Fibroblast of mammary gland (primary cell): ENCODE measurements around the gene TMC4.
A peak's percentile ranks its signal among the peaks of the same experiment; 100 is the strongest.

Experiments
- DNase-seq: peaks from one replicate; pipeline ENCODE4 v3.0.0-alpha.2; 2010; ENCODE audit warnings: low read depth
- H3K4me3 ChIP-seq: 2 replicates; pipeline ENCODE4 v1.5.1; 2011; ENCODE audit warnings: low read depth, mild to moderate bottlenecking, low read length, moderate library complexity; ENCODE audit not compliant: control insufficient read depth
- TF ChIP-seq, protein P1 (sequence below): conservative IDR thresholded peaks from 2 replicates; pipeline ENCODE4 v1.5.1; 2011; ENCODE audit warnings: low read depth, low read length, inconsistent platforms; ENCODE audit not compliant: control insufficient read depth, insufficient read depth

TMC4 gene

DNA sequence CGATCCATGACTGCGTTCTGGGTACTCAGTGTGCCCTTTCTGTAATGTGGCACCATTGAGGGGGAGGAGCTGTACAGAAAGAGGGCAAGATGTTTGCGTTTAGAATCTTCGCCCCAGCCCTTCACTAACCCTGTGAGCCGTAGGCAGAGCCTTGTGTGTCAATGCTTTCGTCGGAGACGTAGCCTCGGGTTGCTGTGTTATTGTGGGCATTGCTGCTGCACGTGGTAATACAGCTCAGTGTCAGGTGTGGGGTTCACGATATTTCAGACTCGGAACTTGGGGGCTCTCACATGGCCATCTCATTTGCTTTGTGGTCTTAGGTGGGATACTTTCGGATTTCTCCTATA is 33.8 kb upstream of the TMC4 start:
- H3K4me3 ChIP-seq: no peak overlapping the region
- TF ChIP-seq, protein P1, sequence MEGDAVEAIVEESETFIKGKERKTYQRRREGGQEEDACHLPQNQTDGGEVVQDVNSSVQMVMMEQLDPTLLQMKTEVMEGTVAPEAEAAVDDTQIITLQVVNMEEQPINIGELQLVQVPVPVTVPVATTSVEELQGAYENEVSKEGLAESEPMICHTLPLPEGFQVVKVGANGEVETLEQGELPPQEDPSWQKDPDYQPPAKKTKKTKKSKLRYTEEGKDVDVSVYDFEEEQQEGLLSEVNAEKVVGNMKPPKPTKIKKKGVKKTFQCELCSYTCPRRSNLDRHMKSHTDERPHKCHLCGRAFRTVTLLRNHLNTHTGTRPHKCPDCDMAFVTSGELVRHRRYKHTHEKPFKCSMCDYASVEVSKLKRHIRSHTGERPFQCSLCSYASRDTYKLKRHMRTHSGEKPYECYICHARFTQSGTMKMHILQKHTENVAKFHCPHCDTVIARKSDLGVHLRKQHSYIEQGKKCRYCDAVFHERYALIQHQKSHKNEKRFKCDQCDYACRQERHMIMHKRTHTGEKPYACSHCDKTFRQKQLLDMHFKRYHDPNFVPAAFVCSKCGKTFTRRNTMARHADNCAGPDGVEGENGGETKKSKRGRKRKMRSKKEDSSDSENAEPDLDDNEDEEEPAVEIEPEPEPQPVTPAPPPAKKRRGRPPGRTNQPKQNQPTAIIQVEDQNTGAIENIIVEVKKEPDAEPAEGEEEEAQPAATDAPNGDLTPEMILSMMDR: no peak
- no peak for DNase-seq

DNA sequence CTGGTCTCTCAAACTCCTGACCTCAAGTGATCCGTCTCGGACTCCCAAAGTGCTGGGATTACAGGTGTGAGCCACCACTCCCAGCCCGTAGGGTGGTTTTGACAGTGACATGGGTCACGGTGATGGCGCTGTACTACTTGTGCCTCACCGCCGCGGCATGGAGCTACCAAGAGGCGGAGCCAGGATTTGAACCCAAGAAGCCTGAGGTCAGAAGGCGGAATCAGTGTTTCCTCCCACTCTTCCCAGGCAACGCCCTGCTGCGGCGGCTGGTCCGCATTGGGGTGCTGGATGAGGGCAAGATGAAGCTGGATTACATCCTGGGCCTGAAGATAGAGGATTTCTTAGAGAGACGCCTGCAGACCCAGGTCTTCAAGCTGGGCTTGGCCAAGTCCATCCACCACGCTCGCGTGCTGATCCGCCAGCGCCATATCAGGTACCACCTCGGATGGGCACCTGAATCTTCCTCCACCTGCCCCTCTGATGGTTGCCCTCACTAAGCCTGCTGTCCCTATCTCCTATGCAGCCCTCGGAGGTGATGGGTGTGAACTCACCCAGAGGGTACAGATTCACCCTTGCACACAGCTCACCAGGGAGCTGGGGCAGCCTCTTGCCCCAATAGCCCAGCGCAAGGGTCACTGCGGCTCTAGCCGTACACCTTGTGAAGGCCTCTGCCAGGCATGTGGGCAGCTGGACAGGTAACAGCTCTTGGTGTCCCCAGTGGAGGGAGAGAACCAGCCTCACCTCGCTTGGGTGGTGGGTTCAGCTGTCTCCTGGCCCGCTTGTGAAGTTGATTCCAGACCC is 33.3 kb upstream of the TMC4 start:
- H3K4me3 ChIP-seq: no peak overlapping the region
- TF ChIP-seq, protein P1: no peak
- no peak for DNase-seq

DNA sequence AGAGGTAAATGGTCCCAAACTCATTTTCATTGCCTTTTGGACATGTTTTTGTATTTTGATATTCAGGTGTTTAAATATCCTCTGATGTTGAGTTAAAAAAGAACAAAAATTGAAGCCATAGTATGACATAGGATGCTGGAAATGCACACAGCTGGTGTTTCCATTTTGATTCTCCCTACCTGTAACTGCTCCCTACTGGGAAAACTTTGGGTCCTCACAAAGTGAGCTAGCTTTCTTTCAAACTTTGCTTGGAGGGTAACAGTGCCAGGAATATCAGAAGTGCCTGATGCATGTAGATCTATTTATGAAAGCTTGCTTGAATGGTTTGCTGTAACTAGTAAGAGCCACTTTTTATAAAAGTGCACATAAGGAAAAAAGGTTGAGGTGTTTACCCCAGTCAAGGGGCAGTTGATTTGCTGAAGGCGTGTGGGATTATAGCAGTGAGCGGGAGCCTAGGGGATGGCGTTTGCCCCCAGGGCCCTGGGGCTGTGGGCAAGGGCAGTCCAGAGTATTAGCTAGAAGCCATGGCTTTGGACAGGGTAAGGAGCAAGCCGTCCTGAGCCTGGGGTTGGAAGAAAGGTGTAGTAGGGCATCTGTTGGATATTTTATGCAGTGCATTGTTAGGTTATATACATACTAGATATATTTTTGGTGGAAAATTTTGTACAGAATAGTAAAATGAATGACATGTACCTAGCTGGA is 32.0 kb upstream of the TMC4 start:
- TF ChIP-seq, protein P1: no peak
- no peak for DNase-seq
- H3K4me3 ChIP-seq: no peak overlapping the region

DNA sequence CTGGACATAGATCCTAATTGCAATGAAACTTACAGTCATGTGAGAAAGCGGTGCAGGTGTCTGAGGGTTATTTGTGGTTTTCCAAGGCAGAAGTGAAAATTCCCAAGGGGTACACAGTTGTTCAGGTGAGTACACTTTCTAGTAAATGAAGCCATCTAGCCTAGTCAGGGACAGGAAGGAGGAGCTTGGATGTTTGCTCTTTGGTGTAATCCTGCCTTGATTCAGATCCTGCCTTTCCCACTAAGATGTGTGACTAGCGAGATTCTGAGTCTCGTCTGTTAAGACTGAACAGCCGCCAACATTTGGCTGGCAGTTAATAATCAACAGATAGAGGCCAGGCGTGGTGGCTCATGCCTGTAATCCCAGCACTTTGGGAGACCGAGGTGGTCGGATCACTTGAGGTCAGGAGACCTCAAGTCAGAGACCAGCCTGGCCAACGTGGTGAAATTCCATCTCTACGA is 30.2 kb upstream of the TMC4 start:
- DNase-seq: peak; percentile 65
- peak overlapping the region; percentile 97 for H3K4me3 ChIP-seq
- TF ChIP-seq, protein P1: no peak

DNA sequence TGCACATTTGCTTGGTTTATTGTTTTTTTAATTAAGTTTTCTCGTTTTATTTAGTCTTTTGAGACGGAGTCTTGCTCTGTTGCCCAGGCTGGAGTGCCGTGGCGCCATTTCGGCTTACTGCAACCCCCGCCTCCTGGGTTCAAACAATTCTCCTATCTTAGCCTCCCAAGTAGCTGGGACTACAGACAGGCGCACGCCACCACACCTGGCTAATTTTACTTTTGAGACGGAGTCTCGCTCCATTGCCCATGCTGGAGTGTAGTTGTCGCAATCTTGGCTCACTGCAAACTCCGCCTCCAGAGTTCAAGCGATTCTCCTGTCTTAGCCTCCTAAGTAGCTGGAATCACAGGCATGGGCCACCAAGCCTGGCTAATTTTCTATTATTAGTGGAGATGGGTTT is 29.0 kb upstream of the TMC4 start:
- peak overlapping the region; percentile 97 for H3K4me3 ChIP-seq
- TF ChIP-seq, protein P1: no peak
- no peak for DNase-seq

DNA sequence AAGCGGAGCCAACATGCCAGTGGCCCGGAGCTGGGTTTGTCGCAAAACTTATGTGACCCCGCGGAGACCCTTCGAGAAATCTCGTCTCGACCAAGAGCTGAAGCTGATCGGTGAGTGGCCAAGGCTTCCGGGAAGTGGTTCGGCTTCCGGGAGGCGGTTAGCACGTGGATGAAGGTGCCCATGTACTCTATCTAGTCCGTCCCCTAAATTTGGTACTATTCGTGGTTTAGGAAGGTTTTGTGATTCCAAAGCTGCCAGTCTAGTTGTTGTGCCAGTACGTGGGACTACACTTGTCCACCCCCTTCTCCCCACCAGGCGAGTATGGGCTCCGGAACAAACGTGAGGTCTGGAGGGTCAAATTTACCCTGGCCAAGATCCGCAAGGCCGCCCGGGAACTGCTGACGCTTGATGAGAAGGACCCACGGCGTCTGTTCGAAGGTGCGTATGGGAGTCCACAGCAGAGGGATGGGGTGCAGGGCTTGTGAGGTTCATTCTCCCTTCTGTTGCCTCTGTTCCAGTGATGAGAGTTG is 28.3 kb upstream of the TMC4 start:
- no peak for DNase-seq
- TF ChIP-seq, protein P1: no peak
- H3K4me3 ChIP-seq: peak overlapping the region; percentile 97
